Neural crest cell (in vitro differentiated cells): ENCODE data around the gene ST7. TPM values are rescaled to one million over a fixed set of nuclear protein-coding genes. Genes with fewer than 3 reads are reported as not detected.

ENCODE experiments used
- DNase-seq: peaks from one replicate; pipeline ENCODE4 v3.0.0; 2021; ENCODE audit warnings: low read depth, mixed read lengths, low spot score
- H3K27ac Mint-ChIP-seq: one replicate; pipeline ENCODE4 v1.8.0; 2021; ENCODE audit warnings: mild to moderate bottlenecking, mixed read lengths; ENCODE audit not compliant: unreplicated experiment
- H3K27me3 Mint-ChIP-seq: 2 replicates; pipeline ENCODE4 v1.8.0; 2021; ENCODE audit warnings: low read depth, mild to moderate bottlenecking, mixed read lengths
- H3K36me3 Mint-ChIP-seq: 2 replicates; pipeline ENCODE4 v1.8.0; 2021; ENCODE audit warnings: low read depth, mild to moderate bottlenecking, mixed read lengths
- H3K4me1 Mint-ChIP-seq: 2 replicates; pipeline ENCODE4 v1.8.0; 2021; ENCODE audit warnings: mixed read lengths
- H3K4me3 Mint-ChIP-seq: one replicate; pipeline ENCODE4 v1.8.0; 2021; ENCODE audit warnings: mild to moderate bottlenecking, mixed read lengths
- H3K9me3 Mint-ChIP-seq: 2 replicates; pipeline ENCODE4 v1.8.0; 2021; ENCODE audit warnings: mixed read lengths
- total RNA-seq: library from RNA; stranded (reverse); gene quantifications from 2 replicates; pipeline ENCODE4 v1.2.1, GENCODE V29; 2021
- TF ChIP-seq, protein P1 (sequence below): fragments of 200-600 bp; sonication (generic); conservative IDR thresholded peaks from 2 replicates; pipeline ENCODE4 v1.5.0; 2021; ENCODE audit warnings: antibody characterized with exemption, mild to moderate bottlenecking

The ST7 gene
- total RNA-seq, 1 donor from 2014 or later, result 22.4 TPM

DNA sequence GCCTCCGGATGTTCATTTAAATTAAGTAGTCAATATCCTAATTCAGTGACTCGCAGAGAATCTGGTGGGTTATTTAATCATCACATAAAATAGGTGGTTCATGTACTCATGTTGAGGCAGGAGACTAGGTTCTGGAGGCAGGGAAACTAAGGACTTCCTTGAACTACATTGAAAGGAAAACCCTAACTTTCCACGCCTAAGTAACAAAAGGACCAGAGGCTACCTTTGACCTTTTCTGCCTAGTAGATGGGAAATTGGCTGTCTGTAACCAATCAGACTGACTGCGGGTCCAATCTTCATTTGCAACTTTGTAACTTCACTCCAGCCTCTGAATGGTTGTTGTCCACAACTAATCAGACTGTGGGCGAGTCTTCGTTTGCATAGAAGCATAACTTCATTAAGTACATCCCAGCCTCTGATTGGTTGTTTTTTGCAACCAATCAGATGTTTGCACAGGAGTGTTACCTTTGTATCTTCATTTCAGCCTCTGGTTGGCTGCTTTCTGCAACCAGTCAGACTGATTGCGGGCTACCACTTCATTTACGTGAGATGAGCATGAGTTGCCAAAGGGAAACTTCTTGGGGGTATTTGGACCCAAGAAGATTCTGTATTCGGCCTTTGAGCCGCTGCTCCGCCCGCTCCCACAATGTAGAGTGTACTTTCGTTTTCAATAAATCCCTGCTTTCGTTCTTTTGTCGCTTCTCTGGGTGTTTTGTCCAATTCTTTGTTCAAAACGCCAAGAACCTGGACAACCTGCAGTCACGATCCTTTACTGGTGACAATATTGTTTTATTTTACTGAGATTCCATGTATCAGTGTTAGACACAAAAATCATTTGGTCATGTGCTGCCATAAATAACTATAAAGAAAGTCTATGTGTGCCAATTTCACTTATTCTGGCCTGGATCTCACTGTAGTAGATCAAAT lies 1.7 kb upstream of the ST7 start:
- peaks cover 3% of the 10 kb centered on the region for H3K36me3 Mint-ChIP-seq
- TF ChIP-seq, protein P1, sequence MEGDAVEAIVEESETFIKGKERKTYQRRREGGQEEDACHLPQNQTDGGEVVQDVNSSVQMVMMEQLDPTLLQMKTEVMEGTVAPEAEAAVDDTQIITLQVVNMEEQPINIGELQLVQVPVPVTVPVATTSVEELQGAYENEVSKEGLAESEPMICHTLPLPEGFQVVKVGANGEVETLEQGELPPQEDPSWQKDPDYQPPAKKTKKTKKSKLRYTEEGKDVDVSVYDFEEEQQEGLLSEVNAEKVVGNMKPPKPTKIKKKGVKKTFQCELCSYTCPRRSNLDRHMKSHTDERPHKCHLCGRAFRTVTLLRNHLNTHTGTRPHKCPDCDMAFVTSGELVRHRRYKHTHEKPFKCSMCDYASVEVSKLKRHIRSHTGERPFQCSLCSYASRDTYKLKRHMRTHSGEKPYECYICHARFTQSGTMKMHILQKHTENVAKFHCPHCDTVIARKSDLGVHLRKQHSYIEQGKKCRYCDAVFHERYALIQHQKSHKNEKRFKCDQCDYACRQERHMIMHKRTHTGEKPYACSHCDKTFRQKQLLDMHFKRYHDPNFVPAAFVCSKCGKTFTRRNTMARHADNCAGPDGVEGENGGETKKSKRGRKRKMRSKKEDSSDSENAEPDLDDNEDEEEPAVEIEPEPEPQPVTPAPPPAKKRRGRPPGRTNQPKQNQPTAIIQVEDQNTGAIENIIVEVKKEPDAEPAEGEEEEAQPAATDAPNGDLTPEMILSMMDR, result no peak
- no peak overlapping the region for H3K27ac Mint-ChIP-seq
- H3K4me1 Mint-ChIP-seq, result peaks cover 30% of the 10 kb centered on the region
- no peak for DNase-seq
- H3K27me3 Mint-ChIP-seq, result no peaks in the 10 kb centered on the region
- H3K4me3 Mint-ChIP-seq, result peak overlapping the region; percentile 61
- no peaks in the 10 kb centered on the region for H3K9me3 Mint-ChIP-seq

DNA sequence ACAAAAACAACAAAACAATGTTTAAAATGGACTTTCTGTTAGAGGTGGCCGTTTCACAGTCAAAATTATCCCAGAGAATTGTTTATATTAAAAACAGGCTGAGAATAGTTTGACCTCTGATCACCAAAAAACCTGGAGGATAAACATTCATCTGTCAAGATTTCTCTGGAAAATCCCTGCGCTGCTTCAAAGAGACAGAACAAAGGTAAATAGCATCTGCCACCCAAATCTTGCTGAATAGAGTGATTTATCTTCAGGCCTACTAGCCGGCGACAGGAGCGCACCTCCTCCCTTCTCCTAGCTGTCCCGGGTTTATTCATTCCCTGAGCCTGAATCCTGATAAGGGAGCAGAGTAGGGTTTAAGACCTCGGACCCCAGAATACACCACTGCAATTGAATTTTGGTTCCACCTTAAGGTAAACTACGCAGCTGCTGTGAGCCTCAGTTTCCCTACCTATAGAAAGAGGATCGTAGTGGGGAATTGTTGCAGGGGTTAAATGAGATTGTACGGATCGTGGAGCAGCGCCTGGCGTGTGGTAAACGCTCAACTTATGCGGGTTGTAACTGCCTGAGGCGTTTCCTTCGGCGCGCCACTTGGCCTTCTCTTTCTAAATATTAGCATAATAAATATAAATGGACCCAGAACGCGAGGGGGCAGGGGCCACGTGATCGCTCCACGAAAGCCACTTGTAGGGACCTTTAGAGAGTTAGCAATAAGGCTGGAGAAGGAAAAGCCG lies 498 bp upstream of the ST7 start:
- no peaks in the 10 kb centered on the region for H3K9me3 Mint-ChIP-seq
- peaks cover 30% of the 10 kb centered on the region for H3K4me1 Mint-ChIP-seq
- peak overlapping the region; percentile 96 for H3K4me3 Mint-ChIP-seq
- H3K27me3 Mint-ChIP-seq, result no peaks in the 10 kb centered on the region
- DNase-seq, result peak; percentile 37
- H3K36me3 Mint-ChIP-seq, result peaks cover 3% of the 10 kb centered on the region
- TF ChIP-seq, protein P1, result no peak
- H3K27ac Mint-ChIP-seq, result peak overlapping the region; percentile 88

DNA sequence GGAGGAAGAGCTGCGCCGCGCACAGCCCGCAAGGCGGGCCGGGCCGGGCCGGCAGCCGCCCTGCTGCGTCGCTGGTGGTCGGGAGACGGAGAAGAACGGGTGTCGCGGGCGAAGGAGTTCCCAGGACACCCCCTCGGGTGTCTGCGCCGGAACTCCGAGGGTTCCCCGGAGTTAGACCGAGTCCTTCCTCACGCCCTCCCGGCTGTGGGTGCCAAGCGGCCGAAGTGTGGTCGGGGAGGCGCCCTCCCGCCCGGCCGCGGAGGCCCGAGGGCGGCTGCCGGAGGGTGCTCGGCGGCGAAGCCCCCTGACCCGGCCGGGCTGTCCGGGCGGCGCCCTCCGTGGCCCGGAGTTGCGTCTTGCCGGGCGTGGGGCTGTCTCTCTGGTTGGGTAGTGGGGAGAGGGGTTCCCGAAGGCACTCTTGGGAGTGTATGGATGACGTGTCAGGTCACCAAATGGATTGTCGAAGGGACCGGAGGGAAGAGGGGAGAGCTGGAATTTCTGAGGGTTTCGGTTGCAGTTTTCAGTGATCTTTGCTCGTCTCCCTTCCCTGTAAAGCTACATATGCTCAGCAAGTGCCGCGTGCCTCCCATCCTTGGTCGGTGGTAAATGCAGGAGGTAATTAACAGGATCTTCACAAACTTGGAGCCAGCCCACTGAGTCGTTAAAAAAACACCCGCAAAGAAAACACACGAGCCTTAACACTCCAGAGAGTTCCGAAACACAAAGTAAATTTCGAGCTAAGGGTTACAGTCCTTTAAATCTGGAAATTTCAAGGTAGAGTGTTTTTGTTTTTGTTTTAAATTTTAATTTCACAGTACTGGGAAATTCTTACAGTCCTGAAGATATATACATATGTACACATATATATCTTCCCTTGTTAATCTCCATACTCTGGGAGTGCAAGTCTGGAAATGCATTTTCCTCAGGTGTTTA lies 871 bp downstream of the ST7 start:
- H3K27ac Mint-ChIP-seq, result peak overlapping the region; percentile 99
- H3K4me1 Mint-ChIP-seq, result peaks cover 30% of the 10 kb centered on the region
- H3K4me3 Mint-ChIP-seq, result peak overlapping the region; percentile 97
- TF ChIP-seq, protein P1, result no peak
- no peaks in the 10 kb centered on the region for H3K9me3 Mint-ChIP-seq
- peak; percentile 48 for DNase-seq
- H3K36me3 Mint-ChIP-seq, result peaks cover 3% of the 10 kb centered on the region
- H3K27me3 Mint-ChIP-seq, result no peaks in the 10 kb centered on the region

DNA sequence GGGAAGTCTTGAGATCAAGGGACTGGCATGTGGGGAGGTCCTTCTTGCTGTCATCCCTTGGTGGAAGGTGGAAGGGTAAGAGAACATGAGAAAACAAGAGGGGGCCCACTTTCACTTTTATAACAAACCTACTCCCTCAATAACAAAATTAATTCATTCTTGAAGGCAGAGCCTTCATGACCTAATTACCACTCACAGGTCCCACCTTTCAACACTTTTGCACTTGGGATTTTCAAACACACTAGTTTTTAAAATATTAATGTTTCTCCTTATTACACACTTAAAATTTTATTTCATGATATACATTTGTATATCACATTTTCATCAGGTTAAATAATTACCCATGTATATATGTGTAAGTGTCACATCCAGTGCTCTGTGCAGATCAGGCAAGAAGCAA lies 2.0 kb downstream of the ST7 start:
- H3K27me3 Mint-ChIP-seq, result no peaks in the 10 kb centered on the region
- H3K36me3 Mint-ChIP-seq, result peaks cover 3% of the 10 kb centered on the region
- H3K4me1 Mint-ChIP-seq, result peaks cover 30% of the 10 kb centered on the region
- TF ChIP-seq, protein P1, result no peak
- no peak for DNase-seq
- H3K4me3 Mint-ChIP-seq, result peak overlapping the region; percentile 97
- H3K27ac Mint-ChIP-seq, result no peak overlapping the region
- H3K9me3 Mint-ChIP-seq, result no peaks in the 10 kb centered on the region
